Measurements from ENCODE around the gene SYTL1. TPM values are rescaled to one million over a fixed set of nuclear protein-coding genes. Genes with fewer than 3 reads are reported as not detected.

SYTL1 gene
- total and polyA plus RNA-seq, 9 of the 15 experiments (the other 6 are each of a cell fraction or from before 2014, with no cell fraction given): 0.04 to 9.3 (median 1.7) TPM

DNA sequence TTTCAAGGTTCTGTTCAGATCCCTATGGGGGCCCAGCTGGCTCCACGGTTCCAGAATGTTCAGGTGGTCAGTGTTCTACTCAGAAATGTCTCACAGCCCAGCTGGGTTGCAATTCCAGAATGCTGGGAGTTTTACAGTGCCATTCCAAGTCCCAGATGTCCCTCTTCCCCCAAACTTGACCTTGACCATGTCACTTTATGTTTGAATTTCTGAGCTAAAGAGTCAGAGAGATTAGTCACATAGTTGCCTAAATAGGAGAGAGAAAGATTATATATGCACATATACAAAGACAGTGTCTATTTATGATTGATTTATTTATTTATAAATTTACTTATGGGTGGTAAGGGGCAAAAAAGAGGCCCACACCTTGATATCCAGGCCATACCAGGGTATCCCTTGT, 53.1 kb downstream of the SYTL1 start:
- peaks cover 9% of the 10 kb centered on the region; the same call in 1 of the 3 replicates for H3K36me3 ChIP-seq (ENCODE audit: control insufficient read depth, insufficient read depth, low read length)
- peak overlapping the region; percentile 8; the same call in 1 of the 3 replicates for H3K27ac ChIP-seq (ENCODE audit: extremely low read depth, low read depth, low read length)
- no peak for DNase-seq (ENCODE audit: extremely low read depth in 1 of 4, low spot score in 3 of 4)
- POLR2A ChIA-PET: interaction anchor here (0.6 to 2.1 kb wide), 6 partner anchors 28 to 243 kb away, joined by 3 to 10 read pairs (median 4); partner anchors contain the start of gene MAP3K6
- no peak for ATAC-seq
- WGBS (ENCODE audit: insufficient coverage, low coverage, missing lambda C conversion rate): 75% methylated on average over 1 of the region's 1 CpG
- FAIRE-seq: no peak
- H3K9ac ChIP-seq (ENCODE audit: insufficient read depth in 1 of 2, low read depth in 2 of 2, low read length in 2 of 2): no peak overlapping the region
- no peaks in the 10 kb centered on the region for H3K9me3 ChIP-seq (replicated peaks; ENCODE audit: control insufficient read depth, insufficient read depth, low read depth, low read length)
- no peaks in the 10 kb centered on the region for H3K27me3 ChIP-seq (ENCODE audit: control insufficient read depth in 2 of 2, insufficient read depth in 2 of 2, low read length in 2 of 2)
- intact Hi-C loops (cut with micrococcal nuclease): loop anchor here (1.0 to 5.0 kb wide), 5 partner anchors 38 to 348 kb away; no protein-coding TSS in a partner anchor
- peaks cover 12% of the 10 kb centered on the region for H3K79me2 ChIP-seq (ENCODE audit: control insufficient read depth, insufficient read depth, low read length)
- H3K9me1 ChIP-seq (ENCODE audit: control insufficient read depth, insufficient read depth, low read length): no peaks in the 10 kb centered on the region
- no peak overlapping the region for H2AFZ ChIP-seq (ENCODE audit: low read depth, low read length)
- no peak overlapping the region for H3K4me3 ChIP-seq
- TF ChIP-seq, protein P1, sequence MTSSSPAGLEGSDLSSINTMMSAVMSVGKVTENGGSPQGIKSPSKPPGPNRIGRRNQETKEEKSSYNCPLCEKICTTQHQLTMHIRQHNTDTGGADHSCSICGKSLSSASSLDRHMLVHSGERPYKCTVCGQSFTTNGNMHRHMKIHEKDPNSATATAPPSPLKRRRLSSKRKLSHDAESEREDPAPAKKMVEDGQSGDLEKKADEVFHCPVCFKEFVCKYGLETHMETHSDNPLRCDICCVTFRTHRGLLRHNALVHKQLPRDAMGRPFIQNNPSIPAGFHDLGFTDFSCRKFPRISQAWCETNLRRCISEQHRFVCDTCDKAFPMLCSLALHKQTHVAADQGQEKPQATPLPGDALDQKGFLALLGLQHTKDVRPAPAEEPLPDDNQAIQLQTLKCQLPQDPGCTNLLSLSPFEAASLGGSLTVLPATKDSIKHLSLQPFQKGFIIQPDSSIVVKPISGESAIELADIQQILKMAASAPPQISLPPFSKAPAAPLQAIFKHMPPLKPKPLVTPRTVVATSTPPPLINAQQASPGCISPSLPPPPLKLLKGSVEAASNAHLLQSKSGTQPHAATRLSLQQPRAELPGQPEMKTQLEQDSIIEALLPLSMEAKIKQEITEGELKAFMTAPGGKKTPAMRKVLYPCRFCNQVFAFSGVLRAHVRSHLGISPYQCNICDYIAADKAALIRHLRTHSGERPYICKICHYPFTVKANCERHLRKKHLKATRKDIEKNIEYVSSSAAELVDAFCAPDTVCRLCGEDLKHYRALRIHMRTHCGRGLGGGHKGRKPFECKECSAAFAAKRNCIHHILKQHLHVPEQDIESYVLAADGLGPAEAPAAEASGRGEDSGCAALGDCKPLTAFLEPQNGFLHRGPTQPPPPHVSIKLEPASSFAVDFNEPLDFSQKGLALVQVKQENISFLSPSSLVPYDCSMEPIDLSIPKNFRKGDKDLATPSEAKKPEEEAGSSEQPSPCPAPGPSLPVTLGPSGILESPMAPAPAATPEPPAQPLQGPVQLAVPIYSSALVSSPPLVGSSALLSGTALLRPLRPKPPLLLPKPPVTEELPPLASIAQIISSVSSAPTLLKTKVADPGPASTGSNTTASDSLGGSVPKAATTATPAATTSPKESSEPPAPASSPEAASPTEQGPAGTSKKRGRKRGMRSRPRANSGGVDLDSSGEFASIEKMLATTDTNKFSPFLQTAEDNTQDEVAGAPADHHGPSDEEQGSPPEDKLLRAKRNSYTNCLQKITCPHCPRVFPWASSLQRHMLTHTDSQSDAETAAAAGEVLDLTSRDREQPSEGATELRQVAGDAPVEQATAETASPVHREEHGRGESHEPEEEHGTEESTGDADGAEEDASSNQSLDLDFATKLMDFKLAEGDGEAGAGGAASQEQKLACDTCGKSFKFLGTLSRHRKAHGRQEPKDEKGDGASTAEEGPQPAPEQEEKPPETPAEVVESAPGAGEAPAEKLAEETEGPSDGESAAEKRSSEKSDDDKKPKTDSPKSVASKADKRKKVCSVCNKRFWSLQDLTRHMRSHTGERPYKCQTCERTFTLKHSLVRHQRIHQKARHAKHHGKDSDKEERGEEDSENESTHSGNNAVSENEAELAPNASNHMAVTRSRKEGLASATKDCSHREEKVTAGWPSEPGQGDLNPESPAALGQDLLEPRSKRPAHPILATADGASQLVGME (CRISPR knock-in tag; IDR thresholded peaks at IDR 0.05): no peak
- TF ChIP-seq TBP (optimal IDR thresholded peaks at IDR 0.05; ENCODE audit: low read depth, low read length): peak; percentile 3
- no peak overlapping the region for H3K4me2 ChIP-seq (ENCODE audit: insufficient read depth, low read length)
- peaks cover 8 to 55% of the 10 kb centered on the region in 2 experiments for H3K4me1 ChIP-seq (replicated peaks in 1 of 2; ENCODE audit: control insufficient read depth in 2 of 2, insufficient read depth in 2 of 2, low read length in 2 of 2)
- in situ Hi-C loops (cut with MboI): loop anchor here (5.0 kb wide), 3 partner anchors 212 to 293 kb away; no protein-coding TSS in a partner anchor
- no peaks in the 10 kb centered on the region for H4K20me1 ChIP-seq (replicated peaks; ENCODE audit: control insufficient read depth, insufficient read depth, low read length)
- no TSS peak for BruUV-seq (replicated peaks)
- CTCF ChIA-PET (ENCODE audit: low intra/inter-chr PET ratio): interaction anchor here (0.6 to 2.9 kb wide), 12 partner anchors 28 to 350 kb away, joined by 3 to 49 read pairs (median 4); partner anchors contain the start of genes AHDC1 and MAP3K6

Data from K562 (cell line).